Measurements from ENCODE around the gene CD247.

CD247 gene

DNA sequence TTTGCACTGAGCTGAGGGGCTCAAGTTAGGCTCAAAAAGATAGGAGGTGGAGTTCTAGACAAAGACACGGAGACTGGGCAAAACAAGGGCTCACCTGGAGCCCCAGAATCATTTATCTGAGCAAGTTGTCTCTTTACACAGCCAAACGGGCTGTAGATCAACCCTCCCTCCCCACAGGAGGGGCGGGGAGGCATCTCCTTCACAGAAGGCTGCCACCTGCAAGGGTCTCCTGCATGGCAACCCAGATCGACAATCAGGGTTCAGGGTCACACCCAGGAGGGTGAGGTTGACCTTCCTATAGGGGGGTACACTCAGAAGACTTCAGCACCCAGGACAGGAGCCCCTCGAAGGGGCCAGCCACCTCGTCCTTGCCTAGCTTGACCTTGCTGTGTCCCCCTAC lies 84.0 kb downstream of the CD247 start:
- DNase-seq = no peak

- no peak for DNase-seq
Observed at GRCh38 chr1:167433884-167434283, 84.4 kb downstream of the CD247 start.

DNA sequence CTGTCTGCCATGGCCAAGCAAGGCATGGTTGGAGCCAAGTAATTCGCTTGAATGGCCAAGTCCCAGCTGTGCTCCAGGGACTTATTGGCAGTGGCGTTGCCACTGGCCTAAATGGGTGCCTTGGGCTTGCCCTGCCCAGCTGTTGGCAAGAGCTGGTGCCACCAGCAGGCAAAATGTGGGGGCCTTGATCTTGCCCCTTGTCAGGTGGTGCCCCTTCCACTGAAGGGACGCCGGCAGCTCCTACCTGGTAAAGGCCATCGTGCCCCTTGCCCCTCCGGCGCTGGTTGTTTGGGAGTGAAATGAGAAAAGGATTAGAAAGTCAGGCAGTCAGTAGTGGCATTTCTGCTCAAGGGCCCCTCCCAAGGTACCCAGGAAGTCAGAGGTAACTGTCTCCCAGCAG lies 85.5 kb downstream of the CD247 start:
- no peak for DNase-seq

- DNase-seq = no peak
Observed at GRCh38 chr1:167431909-167432650, 86.2 kb downstream of the CD247 start.

DNA sequence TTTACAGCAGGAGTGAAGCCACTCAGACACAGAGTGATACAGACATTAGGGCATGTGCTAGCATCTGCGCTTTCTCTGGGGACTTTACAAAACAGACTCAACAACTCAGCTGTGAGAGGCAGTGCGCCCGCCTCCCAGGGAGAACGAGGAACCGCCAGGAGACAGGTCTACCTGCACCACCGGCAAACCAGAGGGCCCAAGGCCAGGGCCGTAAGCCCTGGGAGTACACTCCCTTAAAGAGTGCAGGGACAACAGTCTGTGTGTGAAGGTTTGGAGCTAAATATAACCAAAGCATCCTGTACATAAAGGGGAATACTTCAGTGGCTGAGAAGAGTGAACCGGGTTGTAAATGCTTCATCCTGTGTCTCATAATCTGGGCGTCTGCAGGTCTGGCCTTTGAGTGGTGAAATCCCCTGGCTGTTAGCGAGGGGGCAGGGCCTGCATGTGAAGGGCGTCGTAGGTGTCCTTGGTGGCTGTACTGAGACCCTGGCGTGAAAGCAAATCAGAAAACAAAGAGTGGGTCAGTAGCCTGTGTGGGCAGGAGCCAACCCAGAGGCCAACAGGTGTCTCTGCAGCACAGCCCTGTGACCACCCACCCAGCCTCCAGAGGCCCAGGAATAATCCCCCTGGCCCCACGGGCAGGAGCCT lies 86.9 kb downstream of the CD247 start:
- DNase-seq = no peak

DNA sequence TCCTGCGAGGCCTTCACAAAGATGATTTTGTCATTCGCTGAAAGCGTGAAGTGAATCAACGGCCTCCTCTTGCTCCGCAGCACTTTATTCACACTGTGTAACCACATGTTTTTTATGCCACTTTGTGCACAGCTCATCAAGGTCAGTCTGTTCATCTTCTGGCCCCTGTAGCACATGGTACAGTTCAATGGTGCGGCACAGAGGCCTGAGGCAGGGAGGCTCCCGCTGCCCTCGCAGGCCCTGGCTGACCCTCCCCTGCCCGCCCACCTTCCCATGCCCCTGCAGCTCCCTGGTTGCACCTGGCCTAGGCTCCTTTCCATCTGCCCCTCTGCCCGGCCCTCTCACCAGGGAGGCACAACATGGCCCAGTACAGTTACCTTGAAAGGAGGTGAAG lies 87.5 kb downstream of the CD247 start:
- no peak for DNase-seq

DNA sequence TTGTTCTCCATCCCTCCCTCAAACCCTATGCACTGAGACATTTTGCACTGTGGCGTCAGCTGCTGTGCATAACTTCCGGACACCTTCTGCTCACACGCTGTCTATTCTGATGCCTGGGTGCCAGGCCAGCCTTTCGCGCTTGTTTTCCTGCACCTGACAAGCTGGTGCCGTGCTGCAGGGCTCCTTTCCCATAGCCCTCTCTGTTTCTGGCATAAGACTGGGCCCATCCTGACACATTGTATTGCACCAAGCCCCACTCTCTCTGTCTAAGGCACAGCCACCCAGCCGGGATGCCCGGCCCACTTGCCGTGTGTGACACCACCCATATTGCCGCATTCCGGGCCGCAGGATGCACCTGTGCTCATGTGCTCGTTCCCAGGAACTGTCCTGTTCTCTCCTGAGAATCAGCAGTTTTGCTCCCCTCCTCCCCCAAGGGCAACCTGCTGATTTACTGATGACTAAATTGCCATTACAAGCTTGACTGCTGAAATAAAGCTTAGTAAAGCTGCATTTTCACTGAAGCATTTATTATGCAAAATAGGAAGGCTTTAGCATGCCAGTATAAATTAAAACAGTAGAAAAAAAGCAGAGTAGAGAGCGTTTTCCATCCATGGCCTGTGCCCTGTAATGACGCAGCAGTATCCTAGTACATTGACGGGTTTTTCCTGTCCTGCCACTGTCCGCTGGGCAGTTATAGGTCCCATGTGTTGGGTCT lies 88.0 kb downstream of the CD247 start:
- no peak for DNase-seq

- DNase-seq = no peak
Observed at GRCh38 chr1:167429612-167430011, 88.7 kb downstream of the CD247 start.

DNA sequence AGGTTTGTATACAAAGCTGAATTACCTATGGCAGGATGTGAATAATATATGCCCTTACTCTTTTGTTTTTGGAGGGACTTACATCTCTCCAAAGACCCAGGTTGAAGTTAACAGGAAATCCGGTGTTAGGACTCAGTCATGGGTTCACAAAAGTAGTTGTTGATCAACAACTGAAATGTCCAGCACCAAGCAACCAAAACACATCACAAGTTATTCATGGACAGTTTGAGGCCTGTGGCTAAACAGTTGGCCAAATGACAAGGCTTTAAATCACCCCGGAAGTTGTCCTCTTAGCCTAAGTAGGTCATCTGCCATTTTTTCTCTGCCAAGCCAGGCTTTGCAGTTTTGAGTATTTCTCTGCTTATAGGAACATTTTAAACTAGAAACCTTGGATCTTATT lies 89.9 kb downstream of the CD247 start:
- DNase-seq = no peak

- no peak for DNase-seq
Observed at GRCh38 chr1:167427848-167428247, 90.5 kb downstream of the CD247 start.

- no peak for DNase-seq
Observed at GRCh38 chr1:167426716-167427115, 91.6 kb downstream of the CD247 start.

GRCh38 chr1:167425482-167425881 lies 92.8 kb downstream of the CD247 start:
- no peak for DNase-seq

- no peak for DNase-seq
Observed at GRCh38 chr1:167423684-167424619, 94.4 kb downstream of the CD247 start.

DNA sequence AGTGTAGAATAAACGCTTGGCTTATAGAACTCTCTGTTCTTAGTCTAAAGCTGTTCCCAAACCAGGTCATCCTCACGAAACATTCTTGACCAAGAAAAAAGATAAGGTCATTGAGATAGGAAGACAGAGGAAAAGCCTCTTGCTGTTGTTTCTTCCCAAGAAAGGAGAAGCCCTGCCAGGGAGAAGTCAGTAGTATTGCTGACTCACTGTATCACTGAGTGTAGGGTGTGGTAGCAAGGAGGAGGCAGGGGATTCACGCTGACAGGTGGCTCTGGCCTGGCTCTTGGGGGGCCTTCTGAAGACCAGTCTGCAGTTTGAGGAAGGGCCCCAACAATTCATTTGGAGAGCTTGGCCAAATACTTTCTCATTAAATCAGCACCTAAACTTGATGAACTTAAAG lies 97.8 kb downstream of the CD247 start:
- no peak for DNase-seq

DNA sequence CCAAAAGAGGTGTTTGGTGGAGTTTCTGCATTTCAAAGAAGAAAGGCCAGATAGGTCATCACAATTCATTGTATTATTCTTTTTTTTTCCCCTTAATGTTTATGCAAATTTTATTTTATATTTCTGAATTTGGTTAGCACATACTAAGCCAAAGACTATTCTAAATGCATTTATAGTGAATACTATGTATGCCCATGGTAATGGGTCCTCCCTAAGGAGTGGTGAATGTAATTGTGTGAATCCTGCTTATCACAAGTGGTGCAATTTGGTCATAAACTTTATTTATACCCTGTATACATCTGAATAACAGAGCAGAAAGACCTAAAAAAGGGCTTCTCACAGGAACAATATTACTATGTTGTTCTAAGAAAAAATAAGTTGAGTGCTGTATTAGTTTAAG lies 99.1 kb downstream of the CD247 start:
- DNase-seq = no peak

GRCh38 chr1:167418391-167418790 lies 99.9 kb downstream of the CD247 start:
- no peak for DNase-seq

DNA sequence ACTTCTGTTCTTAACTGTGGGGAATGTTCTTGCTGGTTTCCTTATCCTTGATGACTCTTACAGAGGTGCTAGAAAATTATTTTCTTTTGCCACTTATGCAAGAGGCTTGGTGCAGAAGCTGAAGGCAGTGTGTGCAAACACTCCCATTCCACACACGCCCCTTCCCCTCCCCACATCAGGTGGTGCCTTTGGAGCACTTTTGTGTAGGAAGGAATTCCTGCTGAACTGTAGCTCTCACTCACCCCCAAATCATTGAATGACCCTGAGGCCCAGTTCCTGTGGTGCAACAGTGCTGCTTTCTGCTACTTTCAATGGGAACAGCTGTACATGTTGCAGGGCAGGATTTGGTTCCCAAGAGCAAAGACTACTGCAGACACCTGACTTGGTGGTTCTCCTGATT lies 101.8 kb downstream of the CD247 start:
- DNase-seq = no peak

GRCh38 chr1:167413328-167413727 lies 105.0 kb downstream of the CD247 start:
- no peak for DNase-seq

- DNase-seq = no peak
Observed at GRCh38 chr1:167412920-167413319, 105.4 kb downstream of the CD247 start.

GRCh38 chr1:167412072-167412471 lies 106.3 kb downstream of the CD247 start:
- DNase-seq = no peak

- DNase-seq = no peak
Observed at GRCh38 chr1:167409183-167409582, 109.1 kb downstream of the CD247 start.

DNA sequence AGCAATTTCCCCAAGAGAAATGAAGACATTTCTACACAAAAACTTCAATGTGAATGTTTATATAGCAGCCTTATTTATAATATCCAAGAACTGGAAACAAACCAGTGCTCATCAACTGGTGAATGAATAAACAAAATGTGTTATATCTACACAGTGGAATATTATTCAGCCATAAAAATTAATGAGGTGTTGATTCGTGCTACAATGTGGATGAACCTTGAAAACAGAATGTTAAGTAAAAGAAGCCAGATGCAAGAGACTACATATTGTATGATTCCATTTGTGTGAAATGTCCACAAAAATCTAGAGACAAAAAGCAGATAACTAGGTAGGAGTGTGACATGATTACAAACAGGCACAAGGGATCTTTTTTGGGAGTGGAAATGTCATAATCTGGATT lies 110.0 kb downstream of the CD247 start:
- no peak for DNase-seq

GRCh38 chr1:167404908-167405307 lies 113.4 kb downstream of the CD247 start:
- no peak for DNase-seq
